Measurements from ENCODE around the gene TMEM109.

The TMEM109 gene

GRCh38 chr11:60927600-60927999, 13.6 kb downstream of the TMEM109 start:
- DNase-seq, result no peak

DNA sequence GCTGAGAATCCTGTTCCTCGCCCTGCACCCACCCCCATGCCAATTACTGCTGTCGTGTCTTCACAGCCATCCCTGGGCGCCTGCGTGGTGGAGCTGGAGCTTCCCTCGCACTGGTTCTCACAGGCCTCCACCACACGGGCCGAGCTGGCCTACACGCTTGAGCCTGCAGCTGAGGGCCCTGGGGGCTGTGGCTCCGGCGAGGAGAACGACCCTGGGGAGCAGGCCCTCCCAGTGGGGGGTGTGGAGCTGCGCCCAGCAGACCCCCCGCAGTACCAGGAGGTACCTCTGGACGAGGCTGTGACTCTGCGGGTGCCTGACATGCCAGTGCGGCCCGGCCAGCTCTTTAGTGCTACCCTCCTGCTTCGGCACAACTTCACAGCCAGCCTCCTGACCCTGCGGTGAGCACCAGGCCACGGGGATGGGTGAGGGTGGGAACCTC, 14.6 kb downstream of the TMEM109 start:
- DNase-seq, result no peak

GRCh38 chr11:60929764-60930163, 15.8 kb downstream of the TMEM109 start:
- no peak for DNase-seq

- DNase-seq, result no peak
Measured at GRCh38 chr11:60930394-60930793, 16.4 kb downstream of the TMEM109 start.

DNA sequence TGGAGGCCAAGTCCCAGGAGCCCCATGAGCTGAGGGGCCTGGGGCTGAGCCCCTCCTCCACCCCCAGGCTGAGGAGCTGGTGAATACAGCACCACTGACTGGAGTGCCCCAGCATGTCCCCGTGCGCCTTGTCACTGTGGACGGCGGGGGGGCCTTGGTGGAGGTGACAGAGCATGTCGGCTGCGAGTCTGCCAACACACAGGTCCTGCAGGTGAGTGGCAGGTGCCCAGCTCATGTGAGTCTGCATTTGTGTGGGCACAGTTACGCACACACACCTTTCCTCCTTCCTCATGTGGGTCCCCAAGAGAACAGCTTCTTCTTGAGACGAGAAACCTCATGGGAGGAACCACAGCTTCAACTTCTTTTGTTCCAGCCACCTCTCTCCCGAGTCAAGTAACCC, 18.0 kb downstream of the TMEM109 start:
- no peak for DNase-seq

- DNase-seq, result no peak
Measured at GRCh38 chr11:60932605-60933356, 18.8 kb downstream of the TMEM109 start.

GRCh38 chr11:60933416-60934123, 19.6 kb downstream of the TMEM109 start:
- no peak for DNase-seq

DNA sequence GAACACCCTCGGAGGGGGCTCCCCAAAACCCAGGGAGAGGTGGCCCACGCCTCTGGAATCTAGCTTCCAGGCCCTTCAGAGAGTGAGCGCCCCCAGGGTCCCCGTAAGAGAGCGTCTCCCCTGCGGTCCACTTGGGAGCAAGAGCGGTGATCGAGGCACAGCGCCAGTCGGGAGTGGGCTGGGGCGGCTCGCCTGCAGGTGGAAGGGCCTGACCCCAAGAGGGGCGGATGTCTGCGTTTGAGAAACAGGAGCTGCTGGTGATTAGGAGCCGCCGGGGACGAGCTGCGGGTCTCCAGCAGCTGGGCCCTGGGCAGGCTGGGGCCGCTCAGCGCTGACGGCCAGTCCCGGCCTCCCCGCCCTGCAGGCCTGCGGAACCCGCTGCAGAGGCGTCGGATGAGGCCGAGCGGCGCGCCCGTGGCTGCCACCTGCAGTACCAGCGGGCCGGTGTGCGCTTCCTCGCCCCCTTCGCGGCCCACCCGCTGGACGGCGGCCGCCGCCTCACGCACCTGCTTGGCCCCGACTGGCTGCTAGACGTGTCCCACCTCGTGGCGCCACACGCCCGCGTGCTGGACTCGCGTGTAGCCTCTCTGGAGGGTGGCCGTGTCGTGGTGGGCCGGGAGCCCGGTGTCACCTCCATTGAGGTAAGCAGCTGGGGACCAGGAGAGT, 20.3 kb downstream of the TMEM109 start:
- DNase-seq, result no peak

DNA sequence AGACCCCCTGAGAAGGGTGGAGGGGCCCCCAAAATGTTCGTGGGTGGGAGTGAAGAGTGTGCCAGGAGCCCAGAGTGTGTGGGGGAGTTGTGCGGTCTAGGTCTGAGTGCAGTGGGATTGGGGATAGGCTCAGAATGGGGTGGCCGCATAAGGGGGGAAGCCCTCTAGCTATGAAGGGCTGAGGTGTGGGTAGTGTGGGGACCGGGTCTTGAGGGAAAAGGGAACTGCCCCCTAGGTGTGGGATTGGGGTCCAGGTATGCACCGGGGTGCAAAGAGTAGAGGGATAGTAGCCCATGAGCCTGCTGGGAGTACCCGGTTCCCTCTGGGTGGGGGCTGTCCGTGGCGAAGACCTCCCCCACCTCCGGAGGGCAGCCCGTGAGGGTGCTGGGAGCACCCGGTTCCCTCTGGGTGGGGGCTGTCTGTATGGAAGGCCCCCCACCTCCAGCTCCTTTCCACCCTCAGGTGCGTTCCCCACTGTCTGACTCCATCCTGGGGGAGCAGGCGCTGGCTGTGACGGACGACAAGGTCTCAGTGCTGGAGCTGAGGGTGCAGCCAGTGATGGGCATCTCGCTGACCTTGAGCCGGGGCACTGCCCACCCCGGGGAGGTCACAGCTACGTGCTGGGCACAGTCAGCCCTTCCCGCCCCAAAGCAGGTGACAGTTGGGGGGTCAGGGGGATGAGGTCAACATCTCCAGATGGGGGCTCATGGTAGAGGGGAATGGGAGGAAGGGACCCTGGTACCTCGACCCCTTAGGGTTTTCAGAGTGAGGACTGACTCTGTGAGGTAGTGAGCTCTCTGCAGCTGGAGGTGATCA, 21.0 kb downstream of the TMEM109 start:
- DNase-seq, result no peak

- DNase-seq, result no peak
Measured at GRCh38 chr11:60935676-60936442, 21.9 kb downstream of the TMEM109 start.

DNA sequence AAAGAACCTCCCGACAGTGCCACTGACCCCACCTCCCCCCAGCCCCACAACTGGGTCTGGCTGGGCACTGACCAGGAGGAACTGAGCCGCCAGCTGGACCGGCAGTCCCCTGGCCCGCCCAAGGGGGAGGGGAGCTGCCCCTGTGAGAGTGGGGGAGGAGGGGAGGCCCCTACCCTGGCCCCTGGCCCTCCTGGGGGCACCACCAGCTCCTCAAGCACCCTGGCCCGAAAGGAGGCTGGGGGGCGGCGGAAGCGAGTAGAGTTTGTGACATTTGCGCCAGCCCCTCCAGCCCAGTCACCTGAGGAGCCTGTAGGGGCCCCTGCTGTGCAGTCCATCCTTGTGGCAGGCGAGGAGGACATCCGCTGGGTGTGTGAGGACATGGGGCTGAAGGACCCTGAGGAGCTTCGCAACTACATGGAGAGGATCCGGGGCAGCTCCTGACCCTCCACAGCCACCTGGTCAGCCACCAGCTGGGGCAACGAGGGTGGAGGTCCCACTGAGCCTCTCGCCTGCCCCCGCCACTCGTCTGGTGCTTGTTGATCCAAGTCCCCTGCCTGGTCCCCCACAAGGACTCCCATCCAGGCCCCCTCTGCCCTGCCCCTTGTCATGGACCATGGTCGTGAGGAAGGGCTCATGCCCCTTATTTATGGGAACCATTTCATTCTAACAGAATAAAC, 22.6 kb downstream of the TMEM109 start:
- no peak for DNase-seq

DNA sequence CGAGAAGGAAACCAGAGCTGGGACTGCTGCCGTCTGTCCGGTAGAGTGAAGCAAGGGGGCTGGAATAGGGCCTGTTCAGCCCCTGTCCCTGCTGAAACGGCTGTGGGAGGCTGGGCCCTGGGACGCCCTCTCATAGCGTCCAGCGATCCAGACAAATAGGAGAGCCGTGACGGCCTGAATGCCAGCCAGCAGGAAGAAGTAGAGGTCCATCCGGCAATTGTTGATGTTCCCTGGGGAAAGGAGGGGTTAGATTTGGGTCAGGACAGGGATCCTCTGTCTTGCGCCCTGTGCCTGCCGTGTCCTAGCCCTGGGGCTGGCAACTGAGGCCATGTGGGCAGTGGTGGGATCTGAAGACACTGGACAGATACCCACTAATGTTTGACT, 23.2 kb downstream of the TMEM109 start:
- DNase-seq, result no peak

DNA sequence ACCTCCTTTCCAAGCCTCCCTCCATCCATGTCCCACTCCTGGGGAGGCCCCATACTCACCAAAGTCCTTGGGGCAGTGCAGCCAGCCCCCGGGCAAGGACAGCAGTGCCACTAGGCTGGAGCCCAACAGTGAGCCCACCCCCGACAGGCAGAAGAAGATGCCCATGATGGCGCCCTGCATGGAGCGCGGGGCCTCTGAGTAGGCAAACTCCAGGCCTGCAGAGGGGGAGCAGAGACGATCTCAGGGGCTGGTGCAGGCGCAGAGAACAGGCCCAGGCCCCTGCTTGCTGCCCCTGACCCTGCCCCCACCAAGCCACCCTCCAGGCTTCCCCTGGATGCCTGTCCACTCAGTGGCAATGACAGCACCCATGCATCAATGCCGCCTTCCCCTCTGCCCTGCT, 23.9 kb downstream of the TMEM109 start:
- no peak for DNase-seq

- DNase-seq, result no peak
Measured at GRCh38 chr11:60938500-60938899, 24.5 kb downstream of the TMEM109 start.

GRCh38 chr11:60939301-60939700, 25.3 kb downstream of the TMEM109 start:
- no peak for DNase-seq

- no peak for DNase-seq
Measured at GRCh38 chr11:60939855-60940254, 25.9 kb downstream of the TMEM109 start.

DNA sequence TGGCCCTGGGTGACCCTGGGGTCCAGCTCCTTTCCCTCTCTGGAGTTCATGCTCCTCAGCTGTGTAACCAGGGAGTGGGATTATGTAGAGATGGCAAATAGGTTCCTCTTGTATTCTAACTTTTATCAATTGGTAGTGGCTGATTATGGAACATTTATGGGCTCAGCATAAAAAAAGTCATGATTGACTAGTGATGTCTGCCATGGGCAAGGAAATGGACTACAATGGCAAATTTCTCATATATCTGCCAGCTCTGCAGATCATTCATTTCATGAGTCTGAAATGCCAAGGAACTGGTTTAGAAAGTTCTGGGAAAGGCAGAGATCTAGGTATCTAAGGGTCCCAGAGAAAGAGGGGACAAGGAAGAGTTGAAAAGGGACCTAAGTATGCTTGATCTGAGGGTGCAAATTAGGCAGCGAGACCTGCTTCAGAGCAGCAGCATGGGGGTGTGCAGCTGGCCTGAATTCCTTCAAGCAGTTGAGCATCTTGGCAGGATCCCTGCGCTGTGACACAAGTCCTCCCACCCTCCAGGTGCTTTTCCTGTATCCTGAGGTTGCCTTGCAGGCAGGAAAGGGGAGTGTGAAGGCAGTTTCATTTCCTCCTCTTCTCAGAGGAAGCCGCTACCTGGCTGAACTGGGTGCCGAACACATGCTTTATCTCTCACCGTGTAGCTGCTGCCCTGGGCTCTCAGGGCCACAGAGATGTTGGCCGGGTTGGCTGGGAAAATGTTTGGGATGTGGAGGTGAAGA, 27.6 kb downstream of the TMEM109 start:
- DNase-seq, result no peak

DNA sequence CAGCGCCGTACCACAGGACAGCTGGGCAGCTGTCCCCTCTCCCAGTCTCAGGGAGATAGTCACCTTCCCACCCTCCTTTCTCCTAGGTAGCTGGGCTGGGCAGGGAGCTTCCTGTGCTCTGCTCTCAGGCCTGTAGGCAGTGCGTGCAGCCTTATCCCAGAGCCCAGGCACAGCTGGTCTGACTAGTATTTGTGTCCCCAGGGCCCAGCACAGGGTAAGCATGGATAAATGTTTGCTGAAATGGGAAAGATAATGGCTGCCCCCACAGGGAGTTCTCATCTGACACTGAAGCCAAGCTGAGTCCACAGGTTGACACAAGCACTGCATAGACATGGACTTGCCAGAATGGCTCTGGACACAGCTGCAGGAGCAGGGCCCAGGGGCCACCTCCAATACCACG, 28.3 kb downstream of the TMEM109 start:
- DNase-seq, result no peak

GRCh38 chr11:60942970-60943565, 29.1 kb downstream of the TMEM109 start:
- DNase-seq, result peak; percentile 91

- DNase-seq, result no peak
Measured at GRCh38 chr11:60944490-60945294, 30.7 kb downstream of the TMEM109 start.

All from NCI-H2107 (cell line).